Measurements from ENCODE around the gene SOX21.

Gene SOX21

DNA sequence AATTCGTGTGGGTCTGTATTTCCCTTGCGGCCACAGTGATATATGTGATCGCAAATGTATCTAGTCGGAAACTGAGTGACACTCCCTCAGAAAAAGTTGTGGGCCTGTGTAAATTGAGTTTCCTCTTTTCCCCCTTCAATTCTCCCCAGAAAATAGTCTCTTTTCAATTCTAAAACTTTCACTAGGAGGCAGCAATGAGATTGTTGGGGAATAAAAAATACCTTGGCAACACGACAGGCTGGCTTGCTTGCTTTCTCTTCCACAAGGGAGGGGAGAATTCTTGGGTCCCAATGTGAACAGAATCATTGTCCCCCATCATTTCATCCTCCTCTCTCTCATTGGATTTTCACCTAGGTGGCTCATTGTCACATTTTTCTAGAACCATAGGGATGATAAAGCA lies 3.7 kb upstream of the SOX21 start:
- Histone ChIP-seq H3K36me3 (ENCODE audit: insufficient read depth, low read length) (no peaks in the 10 kb centered on the region), H3K9me2 (ENCODE audit: low read depth, low read length) (no peaks in the 10 kb centered on the region), H3K27me3 (ENCODE audit: insufficient read depth, low read length) (no peaks in the 10 kb centered on the region), H2AFZ (ENCODE audit: low read length) (no peak overlapping the region), H3K9ac (ENCODE audit: low read length) (no peak overlapping the region), H4K20me1 (ENCODE audit: insufficient read depth, low read length) (no peaks in the 10 kb centered on the region), H3K9me3 (ENCODE audit: low read length) (no peaks in the 10 kb centered on the region), H3K4me2 (ENCODE audit: low read length) (no peak overlapping the region), H3K27ac (ENCODE audit: low read depth, low read length, poor library complexity, severe bottlenecking) (no peak overlapping the region), H3K4me1 (ENCODE audit: insufficient read depth, low read length, severe bottlenecking) (no peaks in the 10 kb centered on the region), H3K4me3 (ENCODE audit: low read depth, low read length, poor library complexity, severe bottlenecking) (no peak overlapping the region), H3K79me2 (ENCODE audit: insufficient read depth, low read length) (no peaks in the 10 kb centered on the region), H3F3A (ENCODE audit: insufficient read depth, low read length) (no peaks in the 10 kb centered on the region)
- TF ChIP-seq EZH2 (IDR thresholded peaks at IDR 0.05; ENCODE audit: borderline replicate concordance, low read length): no peak
- TF ChIP-seq, protein P1, sequence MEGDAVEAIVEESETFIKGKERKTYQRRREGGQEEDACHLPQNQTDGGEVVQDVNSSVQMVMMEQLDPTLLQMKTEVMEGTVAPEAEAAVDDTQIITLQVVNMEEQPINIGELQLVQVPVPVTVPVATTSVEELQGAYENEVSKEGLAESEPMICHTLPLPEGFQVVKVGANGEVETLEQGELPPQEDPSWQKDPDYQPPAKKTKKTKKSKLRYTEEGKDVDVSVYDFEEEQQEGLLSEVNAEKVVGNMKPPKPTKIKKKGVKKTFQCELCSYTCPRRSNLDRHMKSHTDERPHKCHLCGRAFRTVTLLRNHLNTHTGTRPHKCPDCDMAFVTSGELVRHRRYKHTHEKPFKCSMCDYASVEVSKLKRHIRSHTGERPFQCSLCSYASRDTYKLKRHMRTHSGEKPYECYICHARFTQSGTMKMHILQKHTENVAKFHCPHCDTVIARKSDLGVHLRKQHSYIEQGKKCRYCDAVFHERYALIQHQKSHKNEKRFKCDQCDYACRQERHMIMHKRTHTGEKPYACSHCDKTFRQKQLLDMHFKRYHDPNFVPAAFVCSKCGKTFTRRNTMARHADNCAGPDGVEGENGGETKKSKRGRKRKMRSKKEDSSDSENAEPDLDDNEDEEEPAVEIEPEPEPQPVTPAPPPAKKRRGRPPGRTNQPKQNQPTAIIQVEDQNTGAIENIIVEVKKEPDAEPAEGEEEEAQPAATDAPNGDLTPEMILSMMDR (IDR thresholded peaks at IDR 0.05; ENCODE audit: low read length): peak; percentile 24; the same call in 1 of the 2 replicates

DNA sequence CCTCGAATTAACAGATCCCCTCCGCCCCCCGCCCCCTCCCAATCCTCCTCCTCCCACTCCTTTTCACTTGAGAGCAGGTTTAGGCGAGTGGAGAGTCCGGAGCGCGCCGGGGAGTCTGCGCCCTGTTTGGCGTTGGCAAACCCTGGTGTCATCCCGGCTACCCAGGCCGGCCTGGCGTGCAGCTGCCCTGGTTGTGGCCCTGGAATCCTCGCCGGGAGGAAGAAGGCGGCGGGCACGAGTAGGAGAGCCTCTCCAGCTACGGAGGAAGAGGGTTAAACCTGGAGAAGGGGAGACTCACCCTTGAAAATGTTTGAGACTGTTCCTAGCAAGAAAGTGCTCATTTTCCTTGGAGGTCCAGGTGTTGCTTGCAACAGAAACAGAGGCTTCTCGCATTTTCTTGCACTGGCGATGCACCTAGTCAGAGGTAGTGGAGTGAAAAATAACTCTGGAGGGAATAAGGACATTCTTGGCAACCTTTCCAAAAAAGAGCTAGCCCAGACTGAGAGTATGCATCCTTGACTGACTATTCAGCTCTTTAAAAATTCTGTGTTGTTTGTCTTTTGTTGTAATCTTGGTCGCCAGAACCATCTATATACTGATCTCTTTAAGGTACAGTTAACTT lies 1.3 kb upstream of the SOX21 start:
- H3K9me3 ChIP-seq (ENCODE audit: low read length): no peaks in the 10 kb centered on the region
- TF ChIP-seq, protein P1 (IDR thresholded peaks at IDR 0.05; ENCODE audit: low read length): no peak
- TF ChIP-seq EZH2 (IDR thresholded peaks at IDR 0.05; ENCODE audit: borderline replicate concordance, low read length): no peak
- no peaks in the 10 kb centered on the region for H3K4me1 ChIP-seq (ENCODE audit: insufficient read depth, low read length, severe bottlenecking)
- no peak overlapping the region for H3K9ac ChIP-seq (ENCODE audit: low read length)
- no peaks in the 10 kb centered on the region for H4K20me1 ChIP-seq (ENCODE audit: insufficient read depth, low read length)
- no peak overlapping the region for H3K4me2 ChIP-seq (ENCODE audit: low read length)
- no peaks in the 10 kb centered on the region for H3K79me2 ChIP-seq (ENCODE audit: insufficient read depth, low read length)
- no peaks in the 10 kb centered on the region for H3K27me3 ChIP-seq (ENCODE audit: insufficient read depth, low read length)
- no peaks in the 10 kb centered on the region for H3K36me3 ChIP-seq (ENCODE audit: insufficient read depth, low read length)
- H2AFZ ChIP-seq (ENCODE audit: low read length): no peak overlapping the region
- no peaks in the 10 kb centered on the region for H3K9me2 ChIP-seq (ENCODE audit: low read depth, low read length)
- no peaks in the 10 kb centered on the region for H3F3A ChIP-seq (ENCODE audit: insufficient read depth, low read length)
- no peak overlapping the region for H3K4me3 ChIP-seq (ENCODE audit: low read depth, low read length, poor library complexity, severe bottlenecking)
- no peak overlapping the region for H3K27ac ChIP-seq (ENCODE audit: low read depth, low read length, poor library complexity, severe bottlenecking)

DNA sequence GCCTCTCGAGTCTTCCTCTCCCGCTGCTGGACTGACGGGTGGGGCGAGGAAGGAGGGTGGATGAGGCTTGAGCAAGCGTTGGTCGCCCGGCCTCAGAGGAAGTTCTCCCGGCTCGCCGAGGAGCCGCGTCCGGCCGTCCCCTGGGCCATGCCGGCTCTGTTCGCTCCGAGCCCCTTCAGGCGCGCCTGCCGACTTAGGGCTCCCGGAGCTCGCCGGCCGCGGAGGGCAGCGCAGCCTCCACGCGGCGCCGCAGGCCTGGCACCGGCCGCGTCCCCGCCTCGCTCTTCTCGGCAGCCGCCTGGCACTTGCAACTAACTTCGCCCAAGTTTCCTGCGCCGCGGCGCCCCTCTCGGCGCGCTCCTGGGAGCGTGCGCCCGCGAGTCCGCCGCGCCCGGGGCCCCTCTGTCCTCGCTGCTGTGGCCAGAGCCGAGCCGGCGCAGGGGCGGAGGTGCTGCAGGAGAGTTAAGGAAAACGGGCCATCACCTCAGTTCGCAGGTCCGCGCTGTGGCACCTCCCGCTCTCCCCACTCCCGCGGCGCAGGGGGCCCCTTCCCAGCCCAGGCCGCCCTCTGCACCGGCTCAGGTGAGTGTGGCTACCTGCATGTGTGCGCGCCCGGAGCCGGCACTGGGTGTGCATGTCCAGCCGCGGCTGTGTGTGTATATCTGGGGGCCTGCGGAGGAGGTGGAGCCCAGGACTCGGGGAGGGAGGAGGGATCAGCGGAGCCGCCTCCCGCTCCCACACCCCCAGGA lies 641 bp upstream of the SOX21 start:
- Histone ChIP-seq H3F3A (ENCODE audit: insufficient read depth, low read length) (no peaks in the 10 kb centered on the region), H4K20me1 (ENCODE audit: insufficient read depth, low read length) (no peaks in the 10 kb centered on the region), H3K9me2 (ENCODE audit: low read depth, low read length) (no peaks in the 10 kb centered on the region), H3K79me2 (ENCODE audit: insufficient read depth, low read length) (no peaks in the 10 kb centered on the region), H3K36me3 (ENCODE audit: insufficient read depth, low read length) (no peaks in the 10 kb centered on the region), H3K27me3 (ENCODE audit: insufficient read depth, low read length) (no peaks in the 10 kb centered on the region), H3K4me1 (ENCODE audit: insufficient read depth, low read length, severe bottlenecking) (no peaks in the 10 kb centered on the region), H3K4me2 (ENCODE audit: low read length) (no peak overlapping the region), H3K9ac (ENCODE audit: low read length) (no peak overlapping the region), H2AFZ (ENCODE audit: low read length) (no peak overlapping the region), H3K9me3 (ENCODE audit: low read length) (no peaks in the 10 kb centered on the region), H3K4me3 (ENCODE audit: low read depth, low read length, poor library complexity, severe bottlenecking) (no peak overlapping the region), H3K27ac (ENCODE audit: low read depth, low read length, poor library complexity, severe bottlenecking) (no peak overlapping the region)
- no peak for TF ChIP-seq EZH2 (IDR thresholded peaks at IDR 0.05; ENCODE audit: borderline replicate concordance, low read length)
- TF ChIP-seq, protein P1 (IDR thresholded peaks at IDR 0.05; ENCODE audit: low read length): no peak
